GM21447 (cell line): ENCODE measurements around the gene NKX6-1.

ENCODE experiments used
- ATAC-seq: cut with Tn5 transposase; IDR thresholded peaks from one replicate; pipeline ENCODE4 v1.9.1; 2021; ENCODE audit not compliant: unreplicated experiment

NKX6-1 gene

GRCh38 chr4:84499624-84499982 lies 511 bp upstream of the NKX6-1 start:
- ATAC-seq: no peak

GRCh38 chr4:84498203-84498934 lies 723 bp downstream of the NKX6-1 start:
- no peak for ATAC-seq

GRCh38 chr4:84497504-84498202 lies 1.4 kb downstream of the NKX6-1 start:
- ATAC-seq: no peak

GRCh38 chr4:84496706-84497503 lies 2.2 kb downstream of the NKX6-1 start:
- ATAC-seq: no peak

- no peak for ATAC-seq
Observed at GRCh38 chr4:84496331-84496705, 2.8 kb downstream of the NKX6-1 start.

GRCh38 chr4:84495794-84496261 lies 3.3 kb downstream of the NKX6-1 start:
- no peak for ATAC-seq

- no peak for ATAC-seq
Observed at GRCh38 chr4:84495118-84495793, 3.8 kb downstream of the NKX6-1 start.

GRCh38 chr4:84494531-84494930 lies 4.6 kb downstream of the NKX6-1 start:
- ATAC-seq: no peak

GRCh38 chr4:84494076-84494475 lies 5.0 kb downstream of the NKX6-1 start:
- ATAC-seq: no peak

- no peak for ATAC-seq
Observed at GRCh38 chr4:84493092-84493850, 5.8 kb downstream of the NKX6-1 start.

GRCh38 chr4:84492737-84493091 lies 6.4 kb downstream of the NKX6-1 start:
- ATAC-seq: no peak

- ATAC-seq: no peak
Observed at GRCh38 chr4:84492290-84492689, 6.8 kb downstream of the NKX6-1 start.

GRCh38 chr4:84491481-84491880 lies 7.6 kb downstream of the NKX6-1 start:
- no peak for ATAC-seq

- ATAC-seq: no peak
Observed at GRCh38 chr4:84490663-84491062, 8.4 kb downstream of the NKX6-1 start.

- no peak for ATAC-seq
Observed at GRCh38 chr4:84484236-84484635, 14.9 kb downstream of the NKX6-1 start.

GRCh38 chr4:84483688-84484087 lies 15.4 kb downstream of the NKX6-1 start:
- ATAC-seq: no peak

- no peak for ATAC-seq
Observed at GRCh38 chr4:84482564-84483563, 16.2 kb downstream of the NKX6-1 start.

GRCh38 chr4:84481860-84482245 lies 17.2 kb downstream of the NKX6-1 start:
- no peak for ATAC-seq

GRCh38 chr4:84481077-84481859 lies 17.8 kb downstream of the NKX6-1 start:
- ATAC-seq: no peak
